Activated CD8-positive, alpha-beta memory T cell treated with anti-CD3 and anti-CD28 coated beads for 48 hours (primary cell): ENCODE results near the gene POGLUT2.
A peak's percentile ranks its signal among the peaks of the same experiment; 100 is the strongest.
"Not testable (repeated sequence)": the region's sequence is repeated elsewhere in the genome, so short reads cannot be mapped to it uniquely, and the experiment has no call there.

Experiments used
- DNase-seq, 3 experiments: peaks; one replicate each; pipeline ENCODE4 v3.0.0-alpha.2; 2020; ENCODE audit warnings: low read depth in 2 of 3, low spot score in 2 of 3

The POGLUT2 gene

GRCh38 chr13:102807699-102808098 is 8.9 kb upstream of the POGLUT2 start:
- no peak for DNase-seq

- no peak for DNase-seq
Measured at GRCh38 chr13:102805680-102806079, 6.9 kb upstream of the POGLUT2 start.

GRCh38 chr13:102800145-102801041 is 1.6 kb upstream of the POGLUT2 start:
- DNase-seq, result peak; percentile 67 to 81 (median 72)

- DNase-seq, result peak in 2 of 3 experiments; percentile 2 to 40
Measured at GRCh38 chr13:102799426-102800144, 809 bp upstream of the POGLUT2 start.

GRCh38 chr13:102793611-102794355 is 5.0 kb downstream of the POGLUT2 start:
- no peak for DNase-seq

- no peak for DNase-seq
Measured at GRCh38 chr13:102792396-102792795, 6.4 kb downstream of the POGLUT2 start.

GRCh38 chr13:102788683-102789082 is 10.1 kb downstream of the POGLUT2 start:
- no peak for DNase-seq

GRCh38 chr13:102784483-102784882 is 14.3 kb downstream of the POGLUT2 start:
- no peak for DNase-seq

- DNase-seq, result no peak
Measured at GRCh38 chr13:102781591-102781990, 17.2 kb downstream of the POGLUT2 start.

- DNase-seq, result not testable (repeated sequence)
Measured at GRCh38 chr13:102780656-102781055, 18.1 kb downstream of the POGLUT2 start.

- peak in 1 of 3 experiments; percentile 17 for DNase-seq
Measured at GRCh38 chr13:102779436-102780159, 19.2 kb downstream of the POGLUT2 start.

GRCh38 chr13:102777736-102778135 is 21.0 kb downstream of the POGLUT2 start:
- no peak for DNase-seq

- DNase-seq, result no peak
Measured at GRCh38 chr13:102776271-102776670, 22.5 kb downstream of the POGLUT2 start.

- no peak for DNase-seq
Measured at GRCh38 chr13:102774591-102775520, 23.9 kb downstream of the POGLUT2 start.

- no peak for DNase-seq
Measured at GRCh38 chr13:102774214-102774568, 24.6 kb downstream of the POGLUT2 start.

GRCh38 chr13:102773441-102774213 is 25.1 kb downstream of the POGLUT2 start, which contains the start of gene TEX30:
Gene TEX30, minus strand, starts transcription at chr13:102773786. Its CDS starts 3,760 bp downstream, at chr13:102770026.
- peak; percentile 73 to 84 (median 77) for DNase-seq

GRCh38 chr13:102772042-102772425 is 26.7 kb downstream of the POGLUT2 start:
- DNase-seq, result no peak

GRCh38 chr13:102771298-102772041 is 27.3 kb downstream of the POGLUT2 start:
- DNase-seq, result no peak
